Kidney epithelial cell (primary cell): ENCODE measurements around the gene CRYBA2. TPM values are rescaled to one million over a fixed set of nuclear protein-coding genes. Genes with fewer than 3 reads are reported as not detected.
A peak's percentile ranks its signal among the peaks of the same experiment; 100 is the strongest.

Source experiments
- DNase-seq: peaks from one replicate; pipeline ENCODE4 v3.0.0-alpha.2; 2010; ENCODE audit warnings: low read depth
- H3K27me3 ChIP-seq: 2 replicates; pipeline ENCODE4 v1.6.0; 2011; ENCODE audit warnings: low read length; ENCODE audit not compliant: control insufficient read depth, insufficient read depth
- H3K36me3 ChIP-seq: 2 replicates; pipeline ENCODE4 v1.5.1; 2011; ENCODE audit warnings: low read length; ENCODE audit not compliant: control insufficient read depth, insufficient read depth
- H3K4me3 ChIP-seq: 2 replicates; pipeline ENCODE4 v1.5.1; 2011; ENCODE audit warnings: low read depth, mild to moderate bottlenecking, control low read depth, low read length
- total RNA-seq: library from RNA; depleted of rRNA; stranded (reverse); fragments of >200 nt; gene quantifications from 2 replicates; pipeline ENCODE4 v1.2.3, GENCODE V29; 2015
- TF ChIP-seq, protein P1 (sequence below): IDR thresholded peaks from 2 replicates; pipeline ENCODE4 v1.5.1; 2011; ENCODE audit warnings: mild to moderate bottlenecking, moderate library complexity, low read length, control low read depth, inconsistent platforms; ENCODE audit not compliant: insufficient read depth, poor library complexity, severe bottlenecking

The CRYBA2 gene
- total RNA-seq, 1 donor from 2014 or later, result not detected

DNA sequence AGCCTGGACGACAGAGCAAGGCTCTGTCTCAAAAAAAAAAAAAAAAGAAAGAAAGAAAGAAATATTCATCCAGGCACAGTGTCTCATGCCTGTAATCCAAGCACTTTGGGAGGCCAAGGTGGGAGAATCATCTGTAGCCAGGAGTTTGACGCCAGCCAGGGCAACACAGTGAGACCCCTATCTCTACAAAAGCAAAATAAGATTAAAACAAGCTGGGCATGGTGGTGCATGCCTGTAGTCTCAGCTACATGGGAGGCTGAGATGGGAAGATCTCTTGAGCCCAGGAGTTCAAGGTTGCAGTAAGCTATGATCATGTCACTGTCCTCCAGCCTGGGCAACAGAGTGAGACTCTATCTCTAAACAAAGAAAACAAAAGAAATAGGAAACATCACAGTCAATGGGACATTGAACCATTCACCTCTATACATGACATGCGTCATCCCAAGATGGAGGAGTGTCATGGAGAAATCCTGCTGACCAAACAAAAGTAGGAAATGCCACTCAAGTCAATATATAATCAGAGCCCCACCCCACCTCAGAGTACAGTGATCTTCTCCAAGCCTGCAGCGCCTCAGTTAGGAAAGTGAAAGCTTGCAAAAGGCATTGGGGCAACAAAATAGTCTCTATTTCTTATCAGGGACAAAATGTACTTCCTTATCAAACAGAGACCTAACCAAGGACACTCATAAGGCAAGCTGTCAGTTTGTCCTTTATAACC, 18.0 kb downstream of the CRYBA2 start:
- H3K36me3 ChIP-seq, result no peaks in the 10 kb centered on the region
- TF ChIP-seq, protein P1, sequence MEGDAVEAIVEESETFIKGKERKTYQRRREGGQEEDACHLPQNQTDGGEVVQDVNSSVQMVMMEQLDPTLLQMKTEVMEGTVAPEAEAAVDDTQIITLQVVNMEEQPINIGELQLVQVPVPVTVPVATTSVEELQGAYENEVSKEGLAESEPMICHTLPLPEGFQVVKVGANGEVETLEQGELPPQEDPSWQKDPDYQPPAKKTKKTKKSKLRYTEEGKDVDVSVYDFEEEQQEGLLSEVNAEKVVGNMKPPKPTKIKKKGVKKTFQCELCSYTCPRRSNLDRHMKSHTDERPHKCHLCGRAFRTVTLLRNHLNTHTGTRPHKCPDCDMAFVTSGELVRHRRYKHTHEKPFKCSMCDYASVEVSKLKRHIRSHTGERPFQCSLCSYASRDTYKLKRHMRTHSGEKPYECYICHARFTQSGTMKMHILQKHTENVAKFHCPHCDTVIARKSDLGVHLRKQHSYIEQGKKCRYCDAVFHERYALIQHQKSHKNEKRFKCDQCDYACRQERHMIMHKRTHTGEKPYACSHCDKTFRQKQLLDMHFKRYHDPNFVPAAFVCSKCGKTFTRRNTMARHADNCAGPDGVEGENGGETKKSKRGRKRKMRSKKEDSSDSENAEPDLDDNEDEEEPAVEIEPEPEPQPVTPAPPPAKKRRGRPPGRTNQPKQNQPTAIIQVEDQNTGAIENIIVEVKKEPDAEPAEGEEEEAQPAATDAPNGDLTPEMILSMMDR, result no peak
- H3K4me3 ChIP-seq, result no peak overlapping the region
- no peak for DNase-seq
- H3K27me3 ChIP-seq, result peaks cover 37% of the 10 kb centered on the region

DNA sequence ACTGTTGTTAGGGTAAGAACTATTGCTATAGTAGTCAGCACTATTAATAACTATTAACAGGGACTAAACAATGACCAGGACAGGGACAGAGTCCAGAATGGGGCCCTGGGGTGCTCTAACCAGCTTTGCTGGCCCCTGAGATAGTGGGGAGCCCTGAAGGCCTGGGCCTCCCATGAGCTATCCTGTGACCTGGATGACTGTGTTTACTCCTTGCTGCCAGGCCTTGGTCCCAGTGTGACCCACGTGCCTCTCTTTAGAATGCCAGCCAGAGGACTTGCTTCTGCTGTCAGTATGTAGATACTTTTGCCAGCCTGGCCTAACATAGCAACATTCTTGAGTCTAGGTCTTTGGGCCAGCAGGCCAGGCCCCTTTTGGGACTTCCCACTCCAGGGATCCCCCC, 22.3 kb downstream of the CRYBA2 start:
- DNase-seq, result no peak
- H3K27me3 ChIP-seq, result peaks cover 22% of the 10 kb centered on the region
- H3K36me3 ChIP-seq, result no peaks in the 10 kb centered on the region
- TF ChIP-seq, protein P1, result no peak
- no peak overlapping the region for H3K4me3 ChIP-seq

DNA sequence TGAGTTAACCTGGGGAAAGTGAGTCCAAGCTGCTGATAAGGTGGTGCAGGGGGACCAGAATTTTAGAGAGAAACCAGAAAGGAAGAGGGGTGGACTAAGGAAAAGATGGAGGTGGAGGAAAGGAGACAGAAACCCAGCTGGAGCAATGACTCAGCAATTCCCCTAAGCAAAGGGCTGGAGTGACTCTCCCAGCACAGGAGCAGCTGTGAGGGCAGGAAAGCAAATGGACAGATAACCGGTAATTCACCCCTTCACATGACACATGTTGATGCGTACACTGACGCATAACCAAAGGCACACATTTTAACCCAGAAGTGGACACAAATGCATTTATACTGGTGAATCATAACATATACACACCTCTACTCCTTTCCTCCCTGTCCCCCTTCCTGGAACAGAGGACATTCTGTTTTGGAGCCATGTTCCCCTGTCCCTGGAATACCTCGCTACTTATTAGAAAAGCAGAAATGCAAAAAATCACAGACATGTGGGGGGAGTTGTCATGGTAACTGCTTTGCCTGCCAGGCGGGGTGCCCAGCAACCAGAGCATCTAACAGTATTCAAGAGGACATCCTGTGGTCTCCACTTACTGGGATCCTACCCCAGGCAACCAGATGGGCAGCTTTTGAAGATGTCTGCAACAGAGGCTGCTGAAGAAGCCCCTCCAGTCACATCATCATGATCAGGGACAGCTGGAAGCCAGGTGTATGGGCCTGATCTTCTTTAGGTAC, 29.0 kb downstream of the CRYBA2 start:
- DNase-seq, result peak; percentile 54
- H3K27me3 ChIP-seq, result peaks cover 44% of the 10 kb centered on the region
- TF ChIP-seq, protein P1, result no peak
- H3K36me3 ChIP-seq, result no peaks in the 10 kb centered on the region
- no peak overlapping the region for H3K4me3 ChIP-seq

DNA sequence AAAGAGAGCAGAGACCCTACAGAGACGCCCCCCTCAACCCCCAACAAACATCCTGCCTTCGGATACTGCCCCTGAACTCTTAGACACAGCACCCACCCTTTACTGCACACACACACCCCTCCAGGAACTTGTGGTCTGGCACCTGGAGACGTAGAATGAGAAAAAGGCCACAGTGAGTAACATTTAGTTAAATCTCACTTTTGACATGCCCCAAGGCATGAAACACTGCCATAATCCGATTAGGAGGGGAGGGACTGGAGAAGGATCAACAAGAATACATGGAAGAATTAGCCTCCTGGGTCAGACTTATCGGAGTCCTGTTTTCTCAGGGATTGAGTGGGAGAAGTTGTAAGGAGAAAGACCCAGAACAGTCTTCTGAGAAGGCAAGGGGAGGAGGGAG, 29.6 kb downstream of the CRYBA2 start:
- peaks cover 50% of the 10 kb centered on the region for H3K27me3 ChIP-seq
- no peak for DNase-seq
- TF ChIP-seq, protein P1, result no peak
- no peaks in the 10 kb centered on the region for H3K36me3 ChIP-seq
- no peak overlapping the region for H3K4me3 ChIP-seq

DNA sequence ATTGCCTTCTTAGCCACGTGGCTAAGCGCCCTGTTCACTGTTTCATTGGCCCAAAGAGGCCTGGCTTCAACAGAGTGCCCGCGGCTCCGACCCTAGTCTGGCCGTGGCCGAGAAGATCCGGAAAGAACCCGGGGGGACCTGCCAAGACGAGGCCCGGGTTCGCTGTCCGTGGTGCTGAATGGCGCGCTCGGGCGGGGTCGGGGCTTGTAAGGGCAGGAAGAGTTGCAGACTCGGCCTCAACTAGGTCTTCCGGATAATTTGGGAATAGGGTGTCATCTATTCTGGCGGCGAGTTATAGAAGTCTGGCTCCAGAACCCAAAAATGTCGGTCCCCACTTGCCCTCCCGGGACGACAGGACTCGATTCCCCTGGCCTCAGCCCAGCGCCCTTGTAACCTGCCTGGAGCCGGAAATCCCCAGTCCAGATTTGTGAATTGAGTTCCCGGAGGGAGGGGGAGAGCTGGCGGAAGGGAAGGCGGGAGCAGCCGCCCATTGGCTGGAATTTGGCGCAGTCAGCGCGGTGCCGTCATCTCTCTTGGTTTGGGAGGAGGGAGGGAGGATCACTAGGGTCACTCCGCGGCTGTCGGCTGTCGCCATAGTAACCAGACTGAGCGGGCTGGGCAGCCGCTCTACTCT, 30.2 kb downstream of the CRYBA2 start:
- peaks cover 56% of the 10 kb centered on the region for H3K27me3 ChIP-seq
- DNase-seq, result peak; percentile 51
- H3K4me3 ChIP-seq, result no peak overlapping the region
- TF ChIP-seq, protein P1, result no peak
- H3K36me3 ChIP-seq, result no peaks in the 10 kb centered on the region
